Type B pancreatic cell (in vitro differentiated cells): ENCODE results near the gene CAPRIN2. TPM values are rescaled to one million over a fixed set of nuclear protein-coding genes. Genes with fewer than 3 reads are reported as not detected.

Source experiments
- DNase-seq: peaks from one replicate; pipeline ENCODE4 v3.0.0; 2021; ENCODE audit warnings: mixed read lengths; ENCODE audit not compliant: unreplicated experiment; ENCODE audit errors: extremely low spot score
- H3K27ac Mint-ChIP-seq: 2 replicates; pipeline ENCODE4 v1.8.0; 2021; ENCODE audit warnings: mild to moderate bottlenecking, mixed read lengths
- H3K27me3 Mint-ChIP-seq: 2 replicates; pipeline ENCODE4 v1.8.0; 2021; ENCODE audit warnings: mixed read lengths
- H3K36me3 Mint-ChIP-seq: 2 replicates; pipeline ENCODE4 v1.8.0; 2021; ENCODE audit warnings: mixed read lengths
- H3K4me1 Mint-ChIP-seq: one replicate; pipeline ENCODE4 v1.8.0; 2021; ENCODE audit warnings: mixed read lengths; ENCODE audit not compliant: unreplicated experiment
- H3K4me3 Mint-ChIP-seq: 2 replicates; pipeline ENCODE4 v1.8.0; 2021; ENCODE audit warnings: mild to moderate bottlenecking, mixed read lengths
- H3K9me3 Mint-ChIP-seq: 2 replicates; pipeline ENCODE4 v1.8.0; 2021; ENCODE audit warnings: mixed read lengths
- total RNA-seq: library from RNA; stranded (reverse); gene quantifications from 2 replicates; pipeline ENCODE4 v1.2.1, GENCODE V29; 2021; ENCODE audit warnings: low replicate concordance
- TF ChIP-seq, protein P1 (sequence below): fragments of 200-600 bp; sonication (generic); conservative IDR thresholded peaks from 2 replicates; pipeline ENCODE4 v1.5.0; 2021; ENCODE audit warnings: antibody characterized with exemption, mild to moderate bottlenecking

CAPRIN2 gene
- total RNA-seq, 1 donor from 2014 or later = 44.9 TPM

DNA sequence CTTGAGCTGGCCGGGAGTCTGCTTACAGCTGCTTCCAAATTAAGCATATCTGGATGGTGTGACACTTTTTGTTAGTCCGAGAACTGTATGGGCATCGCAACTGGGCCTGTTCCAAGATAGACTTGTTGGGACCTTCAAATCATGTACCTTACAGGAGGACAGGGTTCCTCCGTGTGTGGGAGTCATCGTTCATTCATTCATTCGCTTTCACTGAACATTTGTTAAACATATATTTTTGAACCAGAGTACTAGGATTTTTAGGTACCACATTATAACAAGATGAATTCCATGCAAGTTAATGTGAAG is 58.7 kb downstream of the CAPRIN2 start:
- Mint-ChIP-seq H3K4me3 (peak overlapping the region; percentile 96), H3K9me3 (no peaks in the 10 kb centered on the region), H3K27me3 (peaks cover 4% of the 10 kb centered on the region), H3K27ac (peak overlapping the region; percentile 86), H3K36me3 (peaks cover 4% of the 10 kb centered on the region), H3K4me1 (peaks cover 12% of the 10 kb centered on the region)
- TF ChIP-seq, protein P1, sequence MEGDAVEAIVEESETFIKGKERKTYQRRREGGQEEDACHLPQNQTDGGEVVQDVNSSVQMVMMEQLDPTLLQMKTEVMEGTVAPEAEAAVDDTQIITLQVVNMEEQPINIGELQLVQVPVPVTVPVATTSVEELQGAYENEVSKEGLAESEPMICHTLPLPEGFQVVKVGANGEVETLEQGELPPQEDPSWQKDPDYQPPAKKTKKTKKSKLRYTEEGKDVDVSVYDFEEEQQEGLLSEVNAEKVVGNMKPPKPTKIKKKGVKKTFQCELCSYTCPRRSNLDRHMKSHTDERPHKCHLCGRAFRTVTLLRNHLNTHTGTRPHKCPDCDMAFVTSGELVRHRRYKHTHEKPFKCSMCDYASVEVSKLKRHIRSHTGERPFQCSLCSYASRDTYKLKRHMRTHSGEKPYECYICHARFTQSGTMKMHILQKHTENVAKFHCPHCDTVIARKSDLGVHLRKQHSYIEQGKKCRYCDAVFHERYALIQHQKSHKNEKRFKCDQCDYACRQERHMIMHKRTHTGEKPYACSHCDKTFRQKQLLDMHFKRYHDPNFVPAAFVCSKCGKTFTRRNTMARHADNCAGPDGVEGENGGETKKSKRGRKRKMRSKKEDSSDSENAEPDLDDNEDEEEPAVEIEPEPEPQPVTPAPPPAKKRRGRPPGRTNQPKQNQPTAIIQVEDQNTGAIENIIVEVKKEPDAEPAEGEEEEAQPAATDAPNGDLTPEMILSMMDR = no peak
- no peak for DNase-seq

DNA sequence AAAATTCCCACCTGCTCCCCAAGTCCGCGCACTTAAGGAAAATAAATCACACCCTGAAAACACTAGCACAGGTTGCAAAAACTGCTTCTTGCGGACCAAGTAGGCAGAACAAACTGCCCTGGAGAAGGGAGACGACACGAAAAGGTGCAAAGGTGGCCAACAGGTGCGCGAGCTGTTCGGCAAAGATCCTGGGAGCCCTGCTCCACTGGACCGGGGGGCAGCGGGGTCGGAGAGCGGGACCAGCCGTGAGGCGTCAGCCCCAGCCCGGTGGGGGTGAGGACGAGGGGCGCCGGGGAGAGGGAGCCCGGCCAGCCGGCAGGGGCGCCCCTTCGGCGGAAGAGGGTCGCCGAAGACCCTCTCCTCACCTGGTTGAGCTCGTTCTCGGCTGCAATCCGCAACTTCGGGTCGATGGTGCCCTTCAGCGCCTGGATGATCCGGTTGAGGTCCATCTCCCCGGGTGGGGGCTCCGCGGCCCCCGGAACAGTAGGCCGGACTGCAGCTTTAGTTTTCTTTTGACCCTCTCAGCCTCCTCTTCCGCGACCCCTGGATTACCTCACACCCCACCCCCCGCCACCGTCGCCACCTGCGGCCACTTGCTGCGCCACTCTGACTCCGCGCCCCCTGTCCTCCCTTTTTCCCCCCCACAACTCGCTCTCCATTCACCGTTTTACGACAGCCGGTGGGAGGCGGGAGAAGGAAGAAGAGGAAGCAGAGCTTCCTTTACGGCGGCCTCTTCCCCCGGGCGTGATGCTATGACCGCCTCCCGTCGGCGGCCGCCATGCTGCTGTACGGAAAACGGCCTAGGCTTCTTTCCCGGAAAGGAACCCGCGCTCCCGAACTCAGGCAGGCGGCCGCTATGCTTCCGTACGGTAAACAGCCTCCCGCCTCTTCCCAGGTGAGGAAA is 59.3 kb downstream of the CAPRIN2 start, which contains the start of gene IPO8:
TSS of gene IPO8 (minus strand) at position 671 of the 904 bp plus-strand sequence. CDS start at position 449, 222 bp downstream.
- peaks cover 12% of the 10 kb centered on the region for H3K4me1 Mint-ChIP-seq
- peaks cover 4% of the 10 kb centered on the region for H3K27me3 Mint-ChIP-seq
- TF ChIP-seq, protein P1 = peak; percentile 72
- peaks cover 4% of the 10 kb centered on the region for H3K36me3 Mint-ChIP-seq
- peak; percentile 89 for DNase-seq
- peak within 1 kb of the TSS; percentile 96 for H3K4me3 Mint-ChIP-seq
- no peaks in the 10 kb centered on the region for H3K9me3 Mint-ChIP-seq
- H3K27ac Mint-ChIP-seq = peak within 1 kb of the TSS; percentile 86

DNA sequence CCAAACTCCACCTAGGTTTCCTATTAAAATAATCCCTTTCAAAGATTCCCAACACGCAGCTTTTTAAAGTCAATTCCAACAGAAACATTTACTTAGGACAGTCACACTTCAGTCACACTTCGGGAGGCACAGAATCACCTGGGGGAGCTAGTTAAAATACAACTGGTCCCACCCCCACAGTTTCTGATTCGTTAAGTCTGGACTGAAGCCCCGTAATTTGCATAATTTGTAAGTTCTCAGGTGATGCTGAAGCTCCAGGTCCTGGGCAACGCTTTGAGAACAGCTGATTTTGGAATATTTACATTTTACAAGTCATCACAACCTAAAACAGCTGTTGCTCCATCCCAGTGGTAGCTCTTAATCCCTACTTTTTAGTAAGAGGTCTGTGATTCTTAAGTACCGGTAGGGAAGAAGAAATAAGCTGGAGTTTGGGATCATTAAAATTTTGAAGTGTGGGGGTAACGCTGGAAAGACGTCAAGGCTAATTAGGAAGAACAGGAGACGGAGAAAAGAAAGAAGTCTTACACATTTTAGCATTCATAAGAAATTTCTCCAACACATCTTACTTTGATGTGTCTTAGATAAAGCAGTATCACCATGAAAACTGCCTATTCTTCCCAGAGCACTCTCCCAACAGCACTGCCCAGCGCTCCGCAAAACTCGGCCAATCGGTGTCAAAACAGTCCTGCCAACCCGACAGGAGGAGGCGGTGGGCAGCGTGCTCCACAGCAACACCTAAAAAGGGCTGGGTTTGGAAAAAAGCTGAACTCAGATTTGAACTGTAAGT is 60.1 kb downstream of the CAPRIN2 start:
- TF ChIP-seq, protein P1 = no peak
- Mint-ChIP-seq H3K4me1 (peaks cover 12% of the 10 kb centered on the region), H3K4me3 (peak overlapping the region; percentile 96), H3K27ac (peak overlapping the region; percentile 83), H3K9me3 (no peaks in the 10 kb centered on the region), H3K36me3 (peaks cover 9% of the 10 kb centered on the region), H3K27me3 (peaks cover 4% of the 10 kb centered on the region)
- no peak for DNase-seq

DNA sequence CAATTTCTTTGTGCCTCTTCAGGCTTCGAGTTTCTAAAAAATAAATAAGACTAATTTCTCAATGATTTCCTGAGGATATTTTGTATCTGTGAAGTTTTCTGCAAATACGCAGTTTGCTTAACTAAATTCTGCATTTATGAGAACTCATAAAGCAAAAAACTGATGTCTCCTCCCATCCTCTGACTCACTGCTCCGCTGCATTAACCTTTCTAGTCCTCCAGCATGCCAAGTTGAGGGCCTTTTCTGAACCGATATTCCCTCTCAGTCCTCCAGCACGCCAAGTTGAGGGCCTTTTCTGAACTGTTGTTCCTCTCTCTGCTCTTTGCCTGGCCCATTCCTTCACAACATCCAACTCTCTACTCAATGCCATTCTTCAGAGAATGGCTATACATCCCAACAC is 62.3 kb downstream of the CAPRIN2 start:
- DNase-seq = no peak
- H3K9me3 Mint-ChIP-seq = no peaks in the 10 kb centered on the region
- H3K27ac Mint-ChIP-seq = no peak overlapping the region
- no peak overlapping the region for H3K4me3 Mint-ChIP-seq
- TF ChIP-seq, protein P1 = no peak
- peaks cover 17% of the 10 kb centered on the region for H3K36me3 Mint-ChIP-seq
- H3K4me1 Mint-ChIP-seq = peaks cover 12% of the 10 kb centered on the region
- peaks cover 4% of the 10 kb centered on the region for H3K27me3 Mint-ChIP-seq

DNA sequence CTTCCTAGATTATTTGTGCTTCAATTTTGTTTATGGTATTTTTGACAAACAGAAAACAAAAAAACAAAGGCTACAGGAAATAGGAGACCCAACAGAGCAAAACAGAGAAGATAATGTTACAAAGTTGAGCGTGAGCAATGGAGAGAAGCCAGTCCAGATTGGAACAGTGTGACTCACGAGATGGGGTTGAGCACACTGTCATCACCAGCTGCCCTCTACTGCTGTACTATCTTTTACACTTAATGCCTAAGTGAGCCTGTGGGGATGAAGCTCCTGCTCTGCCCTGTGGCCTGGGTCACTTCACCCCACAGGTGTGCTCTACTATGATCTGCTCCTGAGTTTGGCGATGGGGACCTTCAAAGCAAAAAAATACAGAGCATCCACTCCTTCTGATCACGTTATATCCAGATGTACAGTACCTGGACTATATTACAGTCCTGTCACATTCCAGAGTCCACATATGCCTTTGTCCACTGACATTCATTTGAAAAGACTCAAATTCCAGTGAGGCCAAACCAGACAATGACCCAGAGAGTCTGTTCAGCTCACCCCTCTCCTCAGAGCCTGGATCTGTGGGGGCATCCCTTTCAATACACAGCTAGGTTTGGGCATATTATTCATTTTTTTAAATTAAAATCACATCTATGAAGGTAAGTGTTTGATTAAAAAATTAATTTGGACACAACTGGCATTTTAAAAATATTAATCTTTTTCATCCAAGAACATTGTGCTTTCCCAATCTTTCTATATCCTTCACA is 63.5 kb downstream of the CAPRIN2 start:
- H3K4me3 Mint-ChIP-seq = no peak overlapping the region

More for the DNA sequence above, 63.5 kb downstream of the CAPRIN2 start:
- TF ChIP-seq, protein P1 = no peak
- Mint-ChIP-seq H3K9me3 (no peaks in the 10 kb centered on the region), H3K27me3 (peaks cover 3% of the 10 kb centered on the region), H3K4me1 (peaks cover 10% of the 10 kb centered on the region), H3K27ac (no peak overlapping the region), H3K36me3 (peaks cover 22% of the 10 kb centered on the region)
- DNase-seq = no peak
